NCI-H187 treated with DMSO at 0.1 percent for 48 hours (cell line): ENCODE data around the gene KIF26B.
A peak's percentile ranks its signal among the peaks of the same experiment; 100 is the strongest.
"Not testable (repeated sequence)": the region's sequence is repeated elsewhere in the genome, so short reads cannot be mapped to it uniquely, and the experiment has no call there.

Experiments used
- DNase-seq: peaks from one replicate; lab custom pipeline; 2025; lab: John Stamatoyannopoulos, UW

KIF26B gene

DNA sequence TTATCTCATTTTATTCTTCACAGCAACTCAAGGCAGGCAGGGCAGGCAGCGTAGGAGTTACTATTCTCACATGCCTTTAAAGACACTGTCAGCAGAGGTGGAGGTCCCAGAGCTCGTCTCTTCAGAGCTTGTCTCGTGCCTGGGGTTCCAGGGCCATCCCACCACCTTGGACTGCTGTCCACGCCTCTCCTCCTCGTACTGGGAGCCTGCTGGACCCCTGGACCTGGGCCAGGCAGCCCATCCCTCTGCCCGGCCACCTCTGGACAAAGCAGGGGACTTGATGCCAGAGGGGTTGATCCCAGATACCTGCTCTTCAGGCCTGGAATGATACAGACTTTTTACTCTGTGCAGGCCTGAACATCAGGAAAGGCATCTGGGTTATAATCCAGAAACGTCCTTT is 546.8 kb downstream of the KIF26B start:
- DNase-seq: no peak

DNA sequence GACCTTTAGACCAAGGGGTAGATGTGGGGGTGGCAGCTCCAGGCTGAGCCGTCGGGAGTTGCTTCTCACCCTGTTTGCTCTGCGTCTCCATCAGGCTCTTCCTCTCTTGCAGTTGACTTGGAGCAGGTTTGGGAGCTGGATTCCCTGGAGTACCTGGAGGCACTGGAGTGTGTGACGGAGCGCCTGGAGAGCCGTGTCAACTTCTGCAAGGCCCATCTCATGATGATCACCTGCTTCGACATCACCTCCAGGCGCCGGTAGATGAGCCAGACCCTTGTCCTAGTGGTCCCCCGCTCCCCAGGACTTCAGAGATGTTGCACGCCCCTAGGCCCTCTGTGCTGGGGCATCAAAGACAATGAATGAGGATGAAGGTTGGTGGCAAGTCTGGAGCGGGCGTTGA is 547.6 kb downstream of the KIF26B start:
- no peak for DNase-seq

DNA sequence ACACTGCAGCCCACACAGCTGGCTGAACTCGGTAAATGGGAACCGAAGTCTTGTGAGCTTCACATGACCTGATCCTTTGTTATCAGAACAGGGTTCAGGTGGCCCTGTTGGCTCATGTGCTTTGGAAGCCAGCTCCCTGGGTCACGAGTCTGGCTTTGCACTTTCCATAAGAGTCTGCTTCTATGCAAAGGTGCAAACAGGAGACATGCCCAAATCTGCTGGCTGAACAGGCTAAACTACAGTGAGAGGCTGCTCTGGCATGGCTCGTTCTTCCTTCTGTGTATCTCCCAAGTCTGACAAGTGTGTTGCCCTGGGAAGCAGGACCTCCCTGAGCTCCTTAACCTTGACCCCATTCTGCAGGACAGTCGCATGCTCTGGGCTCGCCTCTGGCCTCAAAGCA is 549.6 kb downstream of the KIF26B start:
- no peak for DNase-seq

DNA sequence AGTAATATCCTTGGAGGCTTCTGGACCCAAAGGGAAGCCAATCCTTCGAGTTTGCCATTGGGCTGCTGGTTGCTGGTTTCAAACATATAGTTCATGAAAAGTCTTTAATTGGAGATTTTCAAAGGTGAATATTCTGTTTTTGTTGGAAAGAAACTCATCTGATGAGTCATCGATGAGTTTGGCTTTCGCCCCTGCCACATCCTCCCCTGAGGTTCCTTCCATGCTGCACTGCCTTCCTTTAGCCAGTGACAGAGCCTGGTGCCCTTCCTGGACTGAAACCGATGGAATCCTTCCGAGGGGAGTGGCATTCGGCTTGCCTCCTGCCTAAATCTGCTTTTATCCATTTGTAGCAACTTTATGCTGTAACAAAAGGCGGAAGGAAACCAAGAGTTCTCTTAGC is 550.0 kb downstream of the KIF26B start:
- DNase-seq: no peak

DNA sequence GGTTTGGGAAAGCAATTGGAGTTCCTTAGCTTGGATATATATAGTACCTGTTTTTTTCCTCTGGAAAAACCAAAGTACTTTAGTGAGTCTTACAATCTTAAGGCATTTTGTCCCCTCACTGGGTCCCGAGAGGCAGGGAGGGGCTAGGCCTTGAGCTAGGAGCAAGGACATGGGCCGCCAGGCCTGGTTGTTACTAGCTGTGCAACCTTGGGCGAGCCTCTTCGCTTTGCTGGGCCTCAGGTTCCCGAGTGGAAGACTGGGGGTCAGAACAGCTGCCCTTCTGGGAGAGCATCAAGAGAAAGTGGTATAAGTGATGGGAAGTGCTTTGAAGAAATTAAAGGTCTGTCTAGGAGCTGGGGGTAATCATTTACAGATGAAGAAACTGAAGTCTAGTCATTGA is 553.2 kb downstream of the KIF26B start:
- no peak for DNase-seq

DNA sequence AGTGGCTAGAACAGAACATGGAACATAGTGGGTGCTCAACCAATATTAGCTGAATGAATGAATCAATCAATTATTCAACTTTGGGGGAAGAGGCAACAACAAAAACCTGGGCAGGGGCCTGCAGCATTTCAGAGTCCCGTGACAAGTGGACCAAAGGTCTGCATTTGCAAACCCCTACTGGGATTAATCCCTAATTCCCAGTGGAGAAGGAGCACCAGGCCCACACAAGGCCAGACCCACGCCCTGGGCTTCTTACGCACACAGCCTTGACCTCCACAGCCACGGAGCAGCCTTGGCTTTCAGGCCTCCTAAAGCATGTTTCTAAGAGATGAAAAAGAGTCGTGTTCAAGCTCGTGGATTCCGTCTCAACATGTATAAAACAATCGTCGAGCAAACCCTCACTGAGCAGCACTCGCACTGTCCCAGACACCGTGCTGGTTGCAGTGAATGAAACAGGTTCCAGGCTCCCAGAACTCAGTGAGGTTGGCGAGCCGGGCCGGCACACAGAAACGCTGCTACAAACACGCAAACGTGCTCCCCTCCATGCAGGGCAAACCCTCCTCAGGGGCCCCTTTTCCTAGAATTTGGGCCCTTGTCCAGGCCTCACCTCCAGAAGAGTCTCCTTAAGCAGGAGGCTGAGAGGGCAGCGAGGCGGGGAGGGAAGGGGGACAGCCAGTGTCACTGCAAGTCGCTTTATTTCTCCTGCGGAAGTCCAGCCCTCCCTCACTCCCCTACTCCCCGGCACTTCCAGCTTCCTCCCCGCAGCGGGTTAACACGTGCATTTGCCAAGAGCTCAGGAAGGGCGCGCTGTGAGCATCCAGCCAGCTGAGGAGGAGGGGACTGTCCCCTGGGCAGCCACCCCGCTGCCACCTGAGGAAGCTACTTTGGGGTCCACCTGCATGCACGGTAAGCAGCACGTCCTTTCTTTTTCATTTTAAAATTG is 556.4 kb downstream of the KIF26B start:
- DNase-seq: no peak

DNA sequence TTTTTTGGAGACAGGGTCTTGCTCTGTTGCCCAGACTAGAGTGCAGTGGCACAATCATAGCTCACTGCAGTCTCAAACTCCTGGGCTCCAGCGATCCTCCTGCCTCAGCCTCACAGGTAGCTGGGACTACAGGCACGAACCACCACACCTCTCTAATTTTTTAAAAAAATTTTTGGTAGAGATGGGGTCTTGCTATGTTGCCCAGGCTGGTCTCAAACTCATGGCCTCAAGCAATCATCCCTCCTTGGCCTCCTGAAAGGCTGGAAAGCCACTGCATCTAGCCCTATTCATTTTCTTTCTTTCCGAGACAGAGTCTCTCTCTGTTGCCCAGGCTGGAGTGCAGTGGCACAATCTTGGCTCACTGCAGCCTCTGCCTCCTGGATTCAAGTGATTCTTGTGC is 559.2 kb downstream of the KIF26B start:
- DNase-seq: not testable (repeated sequence)

DNA sequence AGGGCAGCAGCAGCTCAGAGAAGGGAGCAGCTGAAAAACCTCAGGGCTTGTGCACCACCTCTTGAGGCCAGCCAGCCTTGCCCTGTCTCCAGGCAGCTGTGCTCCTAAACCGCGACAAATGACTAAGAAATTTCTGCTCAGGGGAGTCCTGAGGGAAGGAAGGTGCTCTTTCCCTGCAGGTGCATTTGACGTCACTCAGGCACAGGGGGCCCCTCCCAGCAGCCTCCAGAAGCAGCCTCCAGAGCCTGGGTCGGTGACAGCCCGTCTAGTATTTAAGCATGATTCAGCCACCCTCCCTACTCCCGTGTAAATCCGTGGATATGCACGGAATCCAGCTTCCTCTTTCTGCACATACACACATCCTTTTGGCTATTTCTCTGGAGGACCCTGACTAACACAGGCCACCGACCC is 560.5 kb downstream of the KIF26B start:
- DNase-seq: no peak

DNA sequence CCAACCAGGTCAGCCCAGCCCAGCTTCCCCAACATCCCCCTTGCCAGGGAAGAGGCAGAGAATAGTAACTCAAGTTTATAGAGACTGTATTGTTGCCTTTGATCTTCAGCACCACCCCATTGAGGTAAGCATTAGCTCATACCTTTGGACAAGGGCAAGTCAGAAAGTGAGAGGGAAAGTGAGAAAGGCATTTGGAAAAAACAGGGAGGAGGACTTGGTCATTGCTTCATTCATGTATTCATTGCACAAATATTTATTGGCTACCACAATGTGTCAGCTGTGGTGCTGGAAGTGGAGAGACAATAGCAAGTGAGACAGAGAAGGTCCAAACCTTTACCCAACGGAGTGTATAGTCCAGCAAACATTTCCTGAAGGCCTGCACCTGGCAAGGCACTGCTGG is 561.2 kb downstream of the KIF26B start:
- DNase-seq: no peak

DNA sequence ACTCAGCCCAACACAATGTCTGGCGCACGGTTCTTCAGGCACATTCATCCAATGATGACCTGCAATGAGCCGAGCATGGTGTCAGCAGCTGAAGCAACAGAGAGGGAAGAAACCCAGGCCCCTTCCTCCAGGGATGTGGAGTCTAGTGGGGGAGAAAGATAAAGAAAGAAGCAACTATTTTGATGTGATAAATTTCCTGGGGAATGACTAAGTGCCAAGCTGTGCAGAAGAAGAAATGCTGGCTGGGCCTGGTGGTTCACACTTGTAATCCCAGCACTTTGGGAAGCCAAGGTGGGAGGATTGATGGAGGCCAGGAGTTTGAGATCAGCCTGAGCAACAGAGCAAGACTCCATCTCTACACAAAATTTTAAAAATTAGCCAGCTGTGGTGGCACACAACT is 561.8 kb downstream of the KIF26B start:
- no peak for DNase-seq

DNA sequence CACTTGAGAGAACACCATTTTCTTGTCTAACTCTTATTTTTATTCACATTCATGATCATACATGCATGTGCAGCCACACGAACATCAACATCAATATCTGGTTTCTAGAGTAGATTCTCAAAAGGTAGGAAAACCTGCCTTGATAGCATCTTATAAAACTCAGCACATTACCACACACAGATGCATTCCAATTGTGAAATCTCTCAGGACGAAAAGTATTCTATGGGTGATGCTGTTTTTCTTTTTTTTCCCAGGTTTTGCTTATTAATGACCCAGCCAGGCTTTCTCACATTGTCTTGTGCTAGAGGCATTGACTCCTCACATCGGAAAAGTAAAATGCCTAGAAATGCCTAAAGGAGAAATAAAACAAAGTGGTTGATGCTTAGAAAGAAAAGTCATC is 562.8 kb downstream of the KIF26B start:
- DNase-seq: no peak

DNA sequence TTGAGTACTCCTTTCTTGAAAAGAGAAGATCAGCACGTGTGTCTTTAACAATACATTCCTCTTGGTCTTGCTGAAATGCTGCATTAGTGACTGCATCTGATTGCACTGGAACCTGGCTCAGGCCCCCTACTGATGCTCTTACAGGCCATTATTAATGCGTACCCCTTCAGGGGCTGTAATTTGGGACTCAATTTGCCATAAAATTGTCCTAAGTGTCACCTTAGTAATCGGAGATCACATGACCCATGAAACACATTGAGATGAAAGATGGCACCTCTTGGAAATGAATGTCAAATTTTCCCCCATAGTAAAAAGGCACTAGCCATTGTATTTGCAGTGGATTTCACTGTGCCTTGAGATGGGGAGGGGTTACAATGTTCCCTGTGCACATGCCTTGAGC is 563.3 kb downstream of the KIF26B start:
- no peak for DNase-seq

DNA sequence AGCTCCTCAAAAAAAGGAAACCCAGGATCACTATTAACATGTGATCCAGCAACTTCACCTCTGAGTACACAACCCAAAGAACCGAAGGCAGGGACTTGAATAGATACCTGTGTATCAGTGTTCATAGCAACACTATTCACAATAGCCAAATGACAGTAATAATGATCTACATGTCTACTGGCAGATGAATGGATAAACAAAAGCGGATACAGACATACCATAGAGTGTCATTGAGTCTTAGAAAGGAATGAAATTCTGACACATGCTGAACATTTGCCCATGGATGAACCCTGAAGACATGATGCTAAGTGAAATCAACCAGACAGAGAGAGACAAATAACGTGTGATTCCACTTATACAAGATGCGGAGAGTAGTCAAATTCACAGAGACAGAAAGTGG is 564.2 kb downstream of the KIF26B start:
- no peak for DNase-seq

DNA sequence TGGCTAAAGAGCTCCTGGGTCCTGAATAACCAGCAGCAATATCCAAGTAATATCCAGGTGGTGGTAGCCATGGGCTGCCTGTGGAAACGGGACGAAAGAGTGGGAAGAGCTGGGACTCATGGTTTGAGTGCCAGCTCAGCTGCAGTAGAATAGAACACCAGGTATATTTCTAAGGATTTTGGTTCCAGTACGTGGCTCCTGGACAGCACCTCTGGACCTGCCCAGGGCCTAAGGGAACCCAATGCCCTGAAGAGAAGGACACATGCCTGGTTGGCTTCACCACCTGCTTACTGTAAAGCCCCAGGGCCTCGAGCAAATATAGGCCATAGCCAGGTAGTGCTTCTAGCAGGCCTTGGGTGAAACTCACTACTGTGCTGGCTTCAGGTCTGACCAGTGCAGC is 566.7 kb downstream of the KIF26B start:
- DNase-seq: no peak

DNA sequence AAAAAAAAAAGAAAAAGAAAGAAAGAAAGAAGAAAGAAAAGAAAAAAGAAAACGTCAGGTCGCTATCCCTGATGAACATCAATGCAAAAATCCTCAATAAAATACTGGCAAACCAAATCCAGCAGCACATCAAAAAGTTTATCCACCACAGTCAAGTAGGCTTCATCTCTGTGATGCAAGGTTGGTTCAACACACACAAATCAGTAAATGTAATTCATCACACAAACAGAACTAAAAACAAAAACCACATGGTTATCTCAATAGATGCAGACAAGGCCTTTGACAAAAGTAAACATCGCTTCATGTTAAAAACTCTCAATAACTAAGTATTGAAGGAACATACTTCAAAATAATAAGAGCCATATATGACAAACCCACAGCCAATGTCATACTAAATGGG is 573.2 kb downstream of the KIF26B start:
- DNase-seq: not testable (repeated sequence)

DNA sequence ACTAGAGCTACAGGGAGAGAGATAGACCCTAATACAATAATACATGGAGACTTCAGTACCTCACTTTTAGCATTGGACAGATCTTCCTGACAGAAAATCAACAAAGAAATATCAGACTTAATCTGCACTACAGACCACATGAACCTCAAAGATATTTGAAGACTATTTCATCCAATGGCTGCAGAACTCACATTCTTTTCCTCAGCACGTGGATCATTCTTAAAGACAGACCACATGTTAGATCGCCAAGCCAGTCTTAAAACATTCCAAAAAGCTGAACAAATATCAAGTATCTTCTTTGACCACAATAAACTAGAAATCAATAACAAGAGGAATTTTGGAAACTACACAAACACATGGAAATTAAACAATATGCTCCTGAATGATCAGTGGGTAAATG is 576.0 kb downstream of the KIF26B start:
- no peak for DNase-seq

DNA sequence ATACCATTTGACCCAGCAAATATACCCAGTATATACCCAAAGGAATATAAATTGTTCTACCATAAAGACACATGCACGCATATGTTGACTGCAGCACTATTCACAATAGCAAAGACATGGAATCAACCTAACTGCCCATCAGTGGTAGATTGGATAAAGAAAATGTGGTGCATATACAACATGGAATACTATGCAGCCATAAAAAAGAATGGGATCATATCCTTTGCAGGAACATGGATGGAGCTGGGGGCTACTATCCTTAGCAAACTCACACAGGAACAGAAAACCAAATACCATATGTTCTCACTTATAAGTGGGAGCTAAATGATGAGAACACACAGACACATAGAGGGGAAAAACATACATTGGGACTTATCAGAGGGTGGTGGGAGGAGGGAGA is 585.6 kb downstream of the KIF26B start:
- not testable (repeated sequence) for DNase-seq

DNA sequence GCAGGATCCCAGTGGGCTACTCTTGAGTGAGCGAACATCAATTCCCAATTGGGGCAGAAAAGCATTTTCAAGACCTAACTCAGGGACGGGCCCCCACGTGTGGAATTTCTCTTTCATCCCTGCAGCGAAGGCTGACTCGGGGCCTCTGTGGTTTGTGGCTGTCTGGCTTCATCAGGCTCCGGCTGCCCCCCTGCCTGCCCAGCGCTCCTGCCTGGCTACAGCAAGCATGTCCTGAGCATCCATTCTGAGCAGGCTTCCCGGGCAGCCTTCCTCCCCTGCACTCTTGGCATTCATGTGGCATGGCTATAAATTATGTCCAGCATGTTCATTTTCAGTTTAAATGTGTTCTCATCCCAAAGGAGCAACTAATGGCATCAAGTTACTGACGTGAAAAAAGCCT is 588.1 kb downstream of the KIF26B start:
- peak; percentile 2 for DNase-seq

DNA sequence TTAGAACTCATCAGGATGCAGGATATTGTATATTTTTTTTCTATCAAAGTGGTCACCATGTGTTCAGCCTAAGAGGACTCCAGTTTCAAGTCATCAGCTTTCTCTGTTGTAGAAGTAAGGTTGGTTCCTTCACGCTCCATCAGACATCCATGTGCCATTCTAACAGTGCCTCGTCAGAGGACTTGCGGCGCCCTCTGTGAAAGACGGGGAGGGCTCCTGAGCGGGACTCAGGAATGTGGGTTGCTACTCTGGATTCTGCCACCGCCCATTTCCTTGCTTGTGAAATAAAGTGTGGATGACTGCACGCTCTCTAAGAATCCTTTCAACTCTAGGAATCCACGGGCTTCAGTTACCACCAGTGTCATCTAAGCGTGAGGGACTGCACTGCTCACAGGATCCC is 593.5 kb downstream of the KIF26B start:
- no peak for DNase-seq

DNA sequence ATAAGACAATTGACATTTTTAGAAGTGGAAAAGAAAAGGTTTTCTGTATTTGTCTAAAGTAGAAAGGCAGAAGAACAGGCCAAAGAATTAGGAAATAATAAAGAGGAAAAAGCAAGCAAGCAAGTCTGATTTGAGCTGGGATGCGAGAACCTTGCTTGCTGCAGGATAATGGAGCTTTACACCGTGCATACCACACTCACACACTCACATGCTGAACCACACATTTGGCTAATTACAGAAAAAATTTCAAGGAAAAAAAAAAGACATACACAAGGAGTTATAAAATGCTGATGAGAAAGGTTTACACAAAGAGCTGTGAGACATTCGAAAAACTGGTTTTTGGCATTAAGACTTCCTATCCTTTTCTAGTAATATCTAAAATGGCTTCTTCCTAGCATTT is 593.9 kb downstream of the KIF26B start:
- DNase-seq: no peak

DNA sequence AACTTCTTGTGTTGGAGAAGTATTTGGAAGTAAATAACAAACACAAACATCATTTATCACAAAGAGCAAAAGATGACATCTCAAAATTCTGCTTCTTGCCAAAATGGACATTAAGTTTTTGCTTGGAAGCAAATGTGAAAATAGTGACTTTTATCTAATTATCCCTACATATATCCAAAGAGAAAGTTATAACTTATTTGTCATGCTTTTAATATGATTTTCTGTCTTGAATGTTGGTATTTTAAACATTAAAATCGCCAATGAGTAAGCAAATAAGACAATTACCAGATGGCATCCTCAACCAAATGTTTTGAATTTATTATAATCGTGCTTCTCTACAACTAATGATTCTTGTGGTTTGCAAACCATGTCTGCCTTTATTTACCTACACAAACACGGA is 594.3 kb downstream of the KIF26B start:
- no peak for DNase-seq

DNA sequence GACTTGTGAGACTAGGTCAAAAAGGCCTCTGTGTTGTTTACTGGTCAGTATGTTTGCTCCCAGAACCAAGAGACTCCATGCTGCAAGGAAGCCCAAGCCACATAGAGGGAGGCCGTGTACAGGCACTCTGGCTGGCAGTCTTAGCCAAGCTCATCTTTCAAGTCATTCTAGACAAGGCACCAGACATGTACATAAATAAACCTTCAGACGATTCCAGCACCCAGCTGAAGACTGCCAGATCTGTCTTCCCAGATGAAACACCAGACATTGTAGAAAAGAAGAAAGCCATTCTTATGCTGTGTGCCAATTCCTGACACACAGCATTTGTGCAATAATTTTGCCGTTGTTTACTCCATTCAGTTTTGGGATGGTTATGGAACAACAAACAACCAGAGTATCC is 595.5 kb downstream of the KIF26B start:
- no peak for DNase-seq

DNA sequence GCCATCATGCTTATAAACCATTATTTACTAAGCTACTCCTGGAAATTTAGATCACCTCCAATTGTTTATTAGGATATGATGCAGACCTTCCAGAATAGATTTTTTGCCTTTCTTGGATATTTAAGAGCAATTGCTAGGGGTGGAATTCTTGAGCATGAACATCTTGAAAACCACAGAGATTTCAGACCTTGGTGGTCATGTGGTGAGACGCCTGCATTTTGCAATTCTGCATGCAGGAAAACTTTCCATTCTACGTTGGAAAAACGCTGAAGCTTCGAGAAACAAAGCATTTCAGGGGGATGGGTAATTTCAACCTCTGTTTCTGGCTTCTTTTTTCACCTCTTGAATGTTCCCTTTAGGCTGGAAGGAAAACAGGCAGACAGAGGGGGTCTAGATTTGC is 596.3 kb downstream of the KIF26B start:
- DNase-seq: no peak
